ENCODE measurements around the gene LRRC58.
"Not testable (repeated sequence)": the region's sequence is repeated elsewhere in the genome, so short reads cannot be mapped to it uniquely, and the experiment has no call there.

Gene LRRC58

GRCh38 chr3:120382941-120383447, 33.8 kb upstream of the LRRC58 start:
- H3K36me3 Mint-ChIP-seq (ENCODE audit: low read depth): no peaks in the 10 kb centered on the region
- no peaks in the 10 kb centered on the region for H3K4me1 Mint-ChIP-seq
- H3K27ac Mint-ChIP-seq: no peak overlapping the region
- H3K27me3 Mint-ChIP-seq (ENCODE audit: low read depth): no peaks in the 10 kb centered on the region
- no peak overlapping the region for H3K4me3 Mint-ChIP-seq
- H3K9me3 Mint-ChIP-seq: peaks cover 2% of the 10 kb centered on the region
- TF ChIP-seq CTCF (IDR thresholded peaks at IDR 0.05; ENCODE audit: unreplicated experiment in 3 of 3): no peak

GRCh38 chr3:120381503-120381902, 32.3 kb upstream of the LRRC58 start:
- H3K4me1 Mint-ChIP-seq: no peaks in the 10 kb centered on the region
- H3K4me3 Mint-ChIP-seq: no peak overlapping the region
- H3K36me3 Mint-ChIP-seq (ENCODE audit: low read depth): no peaks in the 10 kb centered on the region
- H3K27me3 Mint-ChIP-seq (ENCODE audit: low read depth): no peaks in the 10 kb centered on the region
- H3K27ac Mint-ChIP-seq: no peak overlapping the region
- TF ChIP-seq CTCF (IDR thresholded peaks at IDR 0.05; ENCODE audit: unreplicated experiment in 3 of 3): no peak
- H3K9me3 Mint-ChIP-seq: peaks cover 2% of the 10 kb centered on the region

- H3K4me3 Mint-ChIP-seq; H3K27ac Mint-ChIP-seq; H3K4me1 Mint-ChIP-seq; H3K9me3 Mint-ChIP-seq; H3K36me3 Mint-ChIP-seq (ENCODE audit: low read depth); H3K27me3 Mint-ChIP-seq (ENCODE audit: low read depth): not testable (repeated sequence)
Measured at GRCh38 chr3:120377948-120378347, 28.8 kb upstream of the LRRC58 start.

GRCh38 chr3:120370463-120370862, 21.3 kb upstream of the LRRC58 start:
- no peak overlapping the region for H3K27ac Mint-ChIP-seq
- no peaks in the 10 kb centered on the region for H3K36me3 Mint-ChIP-seq (ENCODE audit: low read depth)
- peaks cover 3% of the 10 kb centered on the region for H3K9me3 Mint-ChIP-seq
- H3K4me1 Mint-ChIP-seq: no peaks in the 10 kb centered on the region
- TF ChIP-seq CTCF (IDR thresholded peaks at IDR 0.05; ENCODE audit: unreplicated experiment in 3 of 3): no peak
- H3K27me3 Mint-ChIP-seq (ENCODE audit: low read depth): no peaks in the 10 kb centered on the region
- H3K4me3 Mint-ChIP-seq: no peak overlapping the region

GRCh38 chr3:120369037-120369467, 19.9 kb upstream of the LRRC58 start:
- Mint-ChIP-seq H3K27ac (peak overlapping the region in 1 of 3 experiments; percentile 90), H3K4me1 (no peaks in the 10 kb centered on the region), H3K27me3 (ENCODE audit: low read depth) (no peaks in the 10 kb centered on the region), H3K36me3 (ENCODE audit: low read depth) (no peaks in the 10 kb centered on the region), H3K9me3 (peaks cover 3% of the 10 kb centered on the region), H3K4me3 (no peak overlapping the region)
- no peak for TF ChIP-seq CTCF (IDR thresholded peaks at IDR 0.05; ENCODE audit: unreplicated experiment in 3 of 3)

- Mint-ChIP-seq H3K27ac (peak overlapping the region in 1 of 3 experiments; percentile 90), H3K36me3 (ENCODE audit: low read depth) (no peaks in the 10 kb centered on the region), H3K27me3 (ENCODE audit: low read depth) (no peaks in the 10 kb centered on the region), H3K4me1 (no peaks in the 10 kb centered on the region), H3K4me3 (no peak overlapping the region), H3K9me3 (peaks cover 3% of the 10 kb centered on the region)
- TF ChIP-seq CTCF (IDR thresholded peaks at IDR 0.05; ENCODE audit: unreplicated experiment in 3 of 3): no peak
Measured at GRCh38 chr3:120368172-120368571, 19.0 kb upstream of the LRRC58 start.

All from nephron (organoid).